WTC11 (cell line): Measurements from ENCODE around the gene TAF1L. TPM values are rescaled to one million over a fixed set of nuclear protein-coding genes. Genes with fewer than 3 reads are reported as not detected.

ENCODE experiments used
- ATAC-seq: fragments of 200-7000 bp; cut with Tn5 transposase; 2 replicates; pipeline ENCODE4 v1.10.0; 2021; ENCODE audit warnings: mild to moderate bottlenecking, moderate library complexity
- CTCF ChIA-PET: fragments of 300-600 bp; sonication (Branson Sonifier 250); formaldehyde crosslinking; loops from one replicate; lab custom pipeline; 2021; ENCODE audit warnings: antibody characterized with exemption; lab: Charles Lee
- POLR2A ChIA-PET: fragments of 350-600 bp; sonication (Branson Sonifier 250); formaldehyde crosslinking; loops from one replicate; lab custom pipeline; 2021; ENCODE audit warnings: antibody characterized with exemption; lab: Charles Lee
- DNase-seq: peaks from one replicate; pipeline ENCODE4 v3.0.0; 2021; ENCODE audit warnings: low spot score
- H3K27ac Mint-ChIP-seq: 2 replicates; pipeline ENCODE4 v1.8.0; 2021; ENCODE audit warnings: mixed read lengths
- H3K27me3 Mint-ChIP-seq: 2 replicates; pipeline ENCODE4 v1.8.0; 2021; ENCODE audit warnings: low read depth, mild to moderate bottlenecking, moderate library complexity, mixed read lengths
- H3K36me3 Mint-ChIP-seq: 2 replicates; pipeline ENCODE4 v1.8.0; 2021; ENCODE audit warnings: mixed read lengths
- H3K4me1 Mint-ChIP-seq: 2 replicates; pipeline ENCODE4 v1.8.0; 2022; ENCODE audit warnings: mixed read lengths
- H3K4me3 Mint-ChIP-seq: 2 replicates; pipeline ENCODE4 v1.8.0; 2021; ENCODE audit warnings: mild to moderate bottlenecking, moderate library complexity, mixed read lengths
- H3K9me3 Mint-ChIP-seq: 2 replicates; pipeline ENCODE4 v1.8.0; 2021; ENCODE audit warnings: mixed read lengths
- AR ChIP-seq: fragments of 250-450 bp; sonication (Bioruptor Pico); IDR thresholded peaks from 2 replicates; pipeline ENCODE4 v1.9.0; 2021; ENCODE audit warnings: mild to moderate bottlenecking
- ATF6 ChIP-seq: sonication (generic); formaldehyde crosslinking; IDR thresholded peaks from 2 replicates; pipeline ENCODE4 v1.8.1; 2023; ENCODE audit warnings: mild to moderate bottlenecking, missing genetic modification reagents
- CBFB ChIP-seq: sonication (generic); formaldehyde crosslinking; IDR thresholded peaks from 2 replicates; pipeline ENCODE4 v1.8.1; 2022; ENCODE audit warnings: mild to moderate bottlenecking, low read depth, missing genetic modification reagents
- E2F1 ChIP-seq: sonication (generic); formaldehyde crosslinking; IDR thresholded peaks from 2 replicates; pipeline ENCODE4 v1.8.0; 2022; ENCODE audit warnings: mild to moderate bottlenecking, missing genetic modification reagents
- IRF1 ChIP-seq: sonication (generic); formaldehyde crosslinking; IDR thresholded peaks from 2 replicates; pipeline ENCODE4 v1.8.0; 2023; ENCODE audit warnings: missing genetic modification reagents
- JUN ChIP-seq: sonication (generic); formaldehyde crosslinking; IDR thresholded peaks from 2 replicates; pipeline ENCODE4 v1.8.0; 2023; ENCODE audit warnings: mild to moderate bottlenecking, missing genetic modification reagents
- NFATC4 ChIP-seq: fragments of 250-450 bp; sonication (Bioruptor Pico); IDR thresholded peaks from 2 replicates; pipeline ENCODE4 v1.9.0; 2021; ENCODE audit warnings: mild to moderate bottlenecking
- NFE2L1 ChIP-seq: sonication (generic); formaldehyde crosslinking; IDR thresholded peaks from 2 replicates; pipeline ENCODE4 v1.8.1; 2023; ENCODE audit warnings: missing genetic modification reagents
- STAT6 ChIP-seq: sonication (generic); formaldehyde crosslinking; conservative IDR thresholded peaks from 2 replicates; pipeline ENCODE4 v1.8.1; 2023; ENCODE audit warnings: mild to moderate bottlenecking, low read depth, missing genetic modification reagents, moderate library complexity
- TEAD1 ChIP-seq: sonication (generic); formaldehyde crosslinking; IDR thresholded peaks from 2 replicates; pipeline ENCODE4 v1.8.0; 2022; ENCODE audit warnings: mild to moderate bottlenecking, missing genetic modification reagents
- ZBTB43 ChIP-seq: sonication (generic); formaldehyde crosslinking; IDR thresholded peaks from 2 replicates; pipeline ENCODE4 v1.8.1; 2023; ENCODE audit warnings: mild to moderate bottlenecking, missing genetic modification reagents
- ZNF263 ChIP-seq: sonication (generic); formaldehyde crosslinking; IDR thresholded peaks from 2 replicates; pipeline ENCODE4 v1.8.1; 2022; ENCODE audit warnings: low read depth, mild to moderate bottlenecking, moderate library complexity, missing genetic modification reagents
- ZNF317 ChIP-seq: sonication (generic); formaldehyde crosslinking; IDR thresholded peaks from 2 replicates; pipeline ENCODE4 v1.8.1; 2023; ENCODE audit warnings: low read depth, mild to moderate bottlenecking, moderate library complexity, missing genetic modification reagents, borderline replicate concordance
- ZNF416 ChIP-seq: fragments of 250-450 bp; sonication (Bioruptor Pico); IDR thresholded peaks from 2 replicates; pipeline ENCODE4 v1.9.0; 2021; ENCODE audit warnings: mild to moderate bottlenecking, inconsistent platforms
- total RNA-seq: library from RNA; stranded (reverse); gene quantifications from 3 replicates; pipeline ENCODE4 v1.2.3, GENCODE V29; 2021

Gene TAF1L
- total RNA-seq, 1 experiment from 2014 or later, result 0.09 TPM

GRCh38 chr9:32590476-32590875 is 45.0 kb downstream of the TAF1L start (continued):
- no peak for TF ChIP-seq STAT6 (CRISPR knock-in tag)
- no peak for TF ChIP-seq ZNF416 (CRISPR knock-in tag)
- no peak for TF ChIP-seq ZBTB43 (CRISPR knock-in tag)

- Mint-ChIP-seq H3K9me3 (peaks cover 10% of the 10 kb centered on the region), H3K27ac (no peak overlapping the region), H3K4me1 (no peaks in the 10 kb centered on the region), H3K4me3 (no peak overlapping the region), H3K27me3 (peaks cover 4% of the 10 kb centered on the region; the same call in 1 of the 2 replicates), H3K36me3 (no peaks in the 10 kb centered on the region)
- TF ChIP-seq JUN (CRISPR knock-in tag), result no peak
- TF ChIP-seq TEAD1 (CRISPR knock-in tag), result no peak
- no peak for TF ChIP-seq E2F1 (CRISPR knock-in tag)
- no peak for TF ChIP-seq AR (CRISPR knock-in tag)
- no peak for TF ChIP-seq ZNF317 (CRISPR knock-in tag)
- TF ChIP-seq NFATC4 (CRISPR knock-in tag), result no peak
- no peak for TF ChIP-seq ATF6 (CRISPR knock-in tag)
- TF ChIP-seq CBFB (CRISPR knock-in tag), result no peak
- TF ChIP-seq ZBTB43 (CRISPR knock-in tag), result no peak
- TF ChIP-seq NFE2L1 (CRISPR knock-in tag), result no peak
- TF ChIP-seq ZNF263 (CRISPR knock-in tag), result no peak
- TF ChIP-seq IRF1 (CRISPR knock-in tag), result no peak
- DNase-seq (no peak), ATAC-seq (peak; percentile 71)
- CTCF ChIA-PET, result interaction anchor here (0.7 to 3.2 kb wide), 10 partner anchors 10 to 381 kb away, joined by 3 to 31 read pairs (median 5); partner anchors contain the start of gene TMEM215
- POLR2A ChIA-PET, result no interaction called here
Measured at GRCh38 chr9:32589083-32589723, 46.3 kb downstream of the TAF1L start.
